NCI-H2171 treated with DMSO at 0.1 percent for 48 hours (cell line): Measurements from ENCODE around the gene ANXA11.
"Not testable (repeated sequence)": the region's sequence is repeated elsewhere in the genome, so short reads cannot be mapped to it uniquely, and the experiment has no call there.

Experiments
- DNase-seq: peaks from one replicate; lab custom pipeline; 2025; lab: John Stamatoyannopoulos, UW

Gene ANXA11

GRCh38 chr10:80205477-80206276 lies at the start of gene ANXA11:
Gene ANXA11 (minus strand): TSS chr10:80205537. CDS start chr10:80172861, 32,676 bp downstream.
- peak; percentile 76 for DNase-seq

DNA sequence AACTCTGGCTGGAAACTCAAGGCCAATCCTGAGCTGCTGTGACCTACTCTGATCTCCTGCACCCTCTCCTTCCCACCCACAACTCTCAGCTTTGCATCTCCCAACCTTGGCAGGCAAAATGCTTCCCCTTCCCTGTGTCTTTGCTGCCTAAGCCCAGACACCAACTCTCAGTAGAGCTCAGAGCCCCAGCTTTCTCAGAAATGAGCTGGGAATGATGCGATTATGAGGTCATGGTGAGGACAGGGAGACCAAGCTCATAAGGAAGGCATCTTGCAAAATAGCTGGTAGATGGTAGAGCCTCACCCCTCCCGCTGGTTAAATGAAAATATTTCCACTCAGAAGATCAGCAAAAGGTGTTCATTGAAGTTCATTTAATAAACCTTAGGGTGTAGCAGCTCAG lies 49.4 kb upstream of the ANXA11 start:
- not testable (repeated sequence) for DNase-seq

GRCh38 chr10:80253963-80254271 lies 48.6 kb upstream of the ANXA11 start:
- DNase-seq, result not testable (repeated sequence)

DNA sequence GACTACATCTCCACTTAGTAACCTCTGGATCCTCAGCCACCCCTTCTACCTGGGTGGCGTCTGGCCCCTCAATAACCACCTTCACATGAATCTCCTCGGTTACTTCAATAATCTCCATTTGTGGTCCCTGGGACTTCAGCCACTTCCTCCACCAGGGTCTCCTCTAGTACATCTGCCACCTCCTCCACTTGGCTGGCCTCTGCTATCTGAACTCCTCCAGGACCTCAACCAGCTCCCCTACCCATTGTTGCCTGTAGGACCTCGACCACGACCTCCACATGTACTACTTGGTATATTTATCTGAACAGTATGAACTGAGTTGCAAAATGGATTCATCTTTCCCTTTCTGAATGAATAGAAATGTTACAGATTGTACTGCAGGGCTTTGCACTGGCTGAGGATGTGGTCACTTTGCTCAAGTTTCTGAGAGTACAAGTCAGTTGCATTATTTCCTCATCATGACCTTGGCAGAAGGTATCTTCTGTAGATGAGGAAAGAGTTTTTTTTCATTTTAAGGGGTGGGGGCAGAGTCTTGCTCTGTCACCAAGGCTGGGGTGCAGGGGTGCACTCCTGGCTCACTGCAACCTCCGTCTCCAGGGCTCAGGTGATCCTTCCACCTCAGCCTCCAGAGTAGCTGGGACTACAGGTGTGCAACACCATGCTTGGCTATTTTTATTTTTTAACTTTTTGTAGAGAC lies 48.1 kb upstream of the ANXA11 start:
- no peak for DNase-seq

DNA sequence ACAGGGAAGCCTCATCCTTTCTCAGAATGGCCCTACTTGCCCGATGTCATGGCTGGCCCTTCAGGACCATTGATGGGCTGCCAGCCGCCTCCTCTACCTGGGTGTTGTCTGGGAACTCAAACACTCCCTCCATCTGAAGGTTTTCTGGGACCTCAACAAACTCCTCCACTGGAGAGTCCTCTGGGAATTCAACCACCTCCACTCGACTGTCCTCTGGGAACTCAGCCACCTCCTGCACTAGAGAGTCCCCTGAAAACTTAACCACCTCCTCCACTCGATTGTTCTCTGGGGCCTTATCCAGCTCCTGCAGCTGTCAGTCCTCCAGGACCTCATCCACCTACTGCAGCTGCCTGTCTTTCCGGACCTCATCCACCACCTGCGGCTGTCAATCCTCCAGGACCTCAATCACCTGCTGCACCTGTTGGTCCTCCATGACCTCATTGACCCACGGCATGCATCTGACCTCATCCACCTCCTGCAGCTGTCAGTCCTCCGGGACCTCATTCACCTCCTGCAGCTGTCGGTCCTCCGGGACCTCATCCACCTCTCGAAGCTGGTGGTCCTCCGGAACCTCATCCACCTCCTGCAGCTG lies 47.1 kb upstream of the ANXA11 start:
- no peak for DNase-seq

DNA sequence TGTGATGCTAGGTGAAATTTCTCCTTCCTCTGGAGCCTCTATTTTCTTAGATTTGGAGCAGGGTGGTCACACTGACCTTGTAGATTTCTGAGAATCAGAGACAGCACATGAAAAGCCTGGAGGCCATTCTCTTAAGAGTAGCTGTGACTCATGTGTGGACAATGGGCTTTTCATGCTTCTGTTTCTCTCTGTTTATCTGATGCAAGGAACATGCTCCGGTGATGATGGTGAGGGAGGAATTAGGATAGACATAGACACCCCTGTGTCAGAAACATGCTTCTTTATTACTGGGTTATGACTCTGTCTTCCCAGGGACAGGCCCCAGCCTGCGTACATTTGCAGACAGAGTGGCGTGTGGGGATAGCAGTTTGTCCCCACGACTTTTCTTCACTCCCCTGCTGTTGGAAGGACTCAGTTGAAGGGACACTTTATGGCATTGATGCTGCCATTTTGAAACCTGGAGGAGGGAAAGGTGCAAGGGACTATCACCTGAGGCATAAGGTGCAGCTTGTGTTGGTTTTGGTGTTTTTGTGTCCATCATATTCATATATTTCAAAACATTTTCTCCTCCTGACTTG lies 46.5 kb upstream of the ANXA11 start:
- DNase-seq, result not testable (repeated sequence)

DNA sequence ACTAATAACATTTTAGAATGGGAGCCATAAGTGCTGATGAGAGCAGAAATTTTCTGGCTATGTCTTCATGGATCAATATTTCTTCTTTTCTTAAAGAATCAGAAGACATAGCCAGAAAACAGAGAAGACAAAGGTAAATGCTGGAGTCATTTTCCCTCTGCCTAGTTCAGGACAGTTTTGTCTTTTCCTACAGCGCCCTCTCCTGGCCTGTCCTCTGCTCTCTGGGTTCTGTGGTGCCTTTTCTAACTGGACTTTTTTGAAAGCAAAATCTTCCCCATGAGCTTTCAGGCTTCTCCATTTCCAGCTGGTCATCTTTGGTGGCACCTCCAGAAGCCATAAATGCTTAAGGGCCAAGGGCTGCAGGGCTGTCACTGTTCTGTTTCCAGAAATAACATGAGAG lies 45.1 kb upstream of the ANXA11 start:
- DNase-seq, result not testable (repeated sequence)

GRCh38 chr10:80249906-80250305 lies 44.6 kb upstream of the ANXA11 start:
- DNase-seq, result not testable (repeated sequence)

DNA sequence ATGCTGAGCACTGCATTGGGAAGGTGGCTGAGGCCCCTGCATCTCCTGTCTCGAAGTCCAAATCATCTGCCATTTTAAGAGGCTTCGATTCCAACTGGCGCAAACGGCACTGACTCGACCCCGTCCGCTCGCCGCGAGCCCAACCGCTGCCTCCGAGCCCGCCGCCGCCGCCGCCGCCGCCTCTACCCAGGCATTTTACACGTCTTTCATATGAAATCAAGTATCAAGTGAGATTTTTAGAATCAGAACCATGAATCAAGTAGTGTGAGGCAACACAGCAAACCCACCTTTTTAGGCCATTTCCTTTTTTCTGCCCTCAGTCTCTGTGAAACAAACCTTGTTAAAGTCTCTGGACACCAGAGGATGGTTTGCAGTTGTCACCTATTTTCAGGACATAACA lies 42.3 kb upstream of the ANXA11 start:
- DNase-seq, result not testable (repeated sequence)

DNA sequence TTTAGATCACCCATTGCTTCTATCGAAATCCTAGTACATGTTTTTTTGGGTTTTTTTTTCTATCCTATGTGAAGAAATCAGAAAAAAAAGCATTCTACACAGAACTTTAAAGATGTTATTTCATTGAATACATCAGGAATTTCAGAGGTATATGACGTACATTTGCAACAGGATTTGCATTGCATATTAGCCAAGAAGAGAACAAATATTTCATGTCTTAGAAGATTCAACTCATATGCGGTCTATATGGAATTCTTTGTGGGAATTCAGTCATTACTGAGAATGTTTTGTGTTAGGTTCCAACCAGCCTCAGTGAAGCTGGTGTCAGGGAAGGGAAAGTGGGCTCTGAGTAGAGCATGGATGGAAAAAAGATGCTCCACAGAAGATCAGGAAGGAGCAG lies 39.0 kb upstream of the ANXA11 start:
- DNase-seq, result not testable (repeated sequence)

- not testable (repeated sequence) for DNase-seq
Observed at GRCh38 chr10:80242341-80242740, 37.0 kb upstream of the ANXA11 start.

GRCh38 chr10:80236457-80236856 lies 31.1 kb upstream of the ANXA11 start:
- DNase-seq, result not testable (repeated sequence)

GRCh38 chr10:80234331-80235235 lies 29.2 kb upstream of the ANXA11 start:
- not testable (repeated sequence) for DNase-seq

GRCh38 chr10:80233871-80234270 lies 28.5 kb upstream of the ANXA11 start:
- not testable (repeated sequence) for DNase-seq

DNA sequence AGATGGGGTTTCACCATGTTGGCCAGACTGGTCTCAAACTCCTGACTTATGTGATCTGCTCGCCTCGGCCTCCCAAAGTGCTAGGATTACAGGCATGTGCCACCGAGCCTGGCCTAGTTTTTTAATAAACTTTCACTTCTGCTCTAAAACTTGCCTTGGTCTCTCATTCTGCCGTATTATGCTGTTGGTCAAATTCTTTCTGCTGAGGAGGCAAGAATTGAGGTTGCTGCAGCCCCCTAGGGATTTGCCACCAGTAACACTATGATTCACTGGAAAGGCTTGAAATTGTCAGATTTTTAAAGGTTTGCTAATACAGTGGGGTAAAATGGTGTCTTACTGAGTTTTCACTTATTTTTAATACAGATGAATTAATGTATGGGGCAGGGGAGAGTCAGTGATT lies 21.4 kb upstream of the ANXA11 start:
- not testable (repeated sequence) for DNase-seq

GRCh38 chr10:80223031-80223419 lies 17.7 kb upstream of the ANXA11 start:
- not testable (repeated sequence) for DNase-seq

DNA sequence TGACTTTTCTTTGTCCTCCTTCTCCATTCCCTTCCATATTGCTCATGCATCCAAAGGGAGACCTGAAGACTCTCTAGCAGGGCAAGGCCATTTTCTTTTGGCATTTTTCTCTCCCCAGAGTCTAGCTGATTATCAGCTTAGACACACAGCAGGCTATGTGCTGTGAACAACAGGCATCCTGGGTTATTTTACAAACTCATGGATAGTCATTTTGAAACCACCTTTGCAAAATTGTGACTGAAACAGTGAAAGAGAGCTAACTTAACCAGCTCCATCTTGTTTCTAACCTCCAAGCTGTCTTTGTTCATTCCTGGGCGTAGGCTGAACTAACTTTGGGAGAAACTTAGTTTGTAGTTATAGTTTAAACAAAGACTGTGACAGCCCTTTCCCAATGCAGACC lies 13.5 kb upstream of the ANXA11 start:
- not testable (repeated sequence) for DNase-seq

DNA sequence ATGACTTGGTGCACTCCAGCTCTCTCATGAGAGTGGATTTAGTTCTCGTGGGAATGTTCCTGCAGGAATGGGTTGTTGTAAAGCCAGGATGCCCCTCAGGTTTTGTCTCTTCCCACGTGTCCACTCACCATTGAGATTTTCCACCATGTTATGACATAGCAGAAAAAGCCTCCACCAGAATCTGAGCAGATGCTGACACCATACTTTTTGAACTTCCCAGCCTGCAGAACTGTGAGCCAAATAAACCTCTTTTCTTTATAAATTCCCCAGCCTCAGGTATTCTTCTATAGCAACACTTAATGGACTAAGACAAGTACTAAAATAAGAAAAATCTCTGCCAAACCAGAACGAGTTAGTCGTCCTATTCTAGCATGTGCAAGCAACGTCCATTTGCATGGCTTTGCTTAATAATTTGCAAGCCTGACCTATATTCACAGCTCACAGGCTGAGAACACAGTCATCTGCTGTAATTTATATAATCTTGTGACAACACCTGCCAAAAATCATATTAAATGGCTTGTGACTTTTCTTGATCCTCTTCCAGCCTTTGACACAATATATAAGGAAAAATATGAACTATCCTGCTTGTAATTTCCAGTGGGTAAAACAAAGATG lies 9.1 kb upstream of the ANXA11 start:
- DNase-seq, result not testable (repeated sequence)

- not testable (repeated sequence) for DNase-seq
Observed at GRCh38 chr10:80212535-80213115, 7.3 kb upstream of the ANXA11 start.

DNA sequence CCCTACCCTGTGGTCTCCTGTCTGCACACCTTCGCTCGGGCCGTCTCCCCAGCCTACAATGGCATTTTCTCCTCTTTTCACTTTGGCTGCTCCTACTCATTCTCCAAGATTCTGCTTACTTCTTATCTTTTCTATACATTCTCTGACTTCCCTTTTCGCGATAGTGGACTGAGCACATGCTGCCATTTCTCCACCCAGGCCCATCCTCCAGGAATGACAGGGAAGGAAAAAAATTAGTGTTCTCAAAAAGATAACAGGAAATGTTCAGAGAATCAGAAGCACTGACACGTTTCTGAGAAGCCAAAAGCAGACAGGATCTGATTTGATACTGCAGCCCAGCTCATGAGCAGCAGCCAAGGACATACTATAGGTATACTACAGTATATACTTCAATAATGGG lies 6.4 kb upstream of the ANXA11 start:
- no peak for DNase-seq

GRCh38 chr10:80210259-80210658 lies 4.9 kb upstream of the ANXA11 start:
- no peak for DNase-seq
